SH-SY5Y (cell line): ENCODE data around the gene PGM3.

ENCODE experiments used
- GATA2 ChIP-seq: IDR thresholded peaks from 2 replicates; pipeline ENCODE4 v1.6.1; 2011; ENCODE audit warnings: mild to moderate bottlenecking, low read depth, low read length
- GATA3 ChIP-seq: IDR thresholded peaks from 2 replicates; pipeline ENCODE4 v1.6.1; 2011; ENCODE audit warnings: low read depth, mild to moderate bottlenecking, low read length, moderate library complexity

Gene PGM3

GRCh38 chr6:83160167-83160566 is 32.9 kb downstream of the PGM3 start:
- TF ChIP-seq GATA3 (no peak), GATA2 (no peak)

DNA sequence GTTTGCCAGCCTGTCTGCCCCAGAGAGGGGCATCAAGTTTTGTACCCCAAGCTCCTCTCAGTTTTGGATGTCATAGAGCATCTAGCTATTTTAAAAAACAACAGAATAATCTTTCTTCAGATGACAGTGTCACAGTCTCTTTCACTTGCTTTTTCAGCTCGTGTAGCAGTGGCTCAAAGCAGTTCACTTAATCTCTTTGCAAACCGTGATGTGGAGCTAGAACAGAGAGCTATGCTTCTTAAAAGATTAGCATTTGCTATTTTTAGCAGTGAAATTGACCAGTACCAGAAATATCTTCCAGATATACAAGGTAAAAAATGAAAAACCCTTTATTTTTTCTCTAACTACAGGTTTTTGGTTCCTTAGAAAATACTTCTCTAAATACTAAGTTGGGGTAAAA is 37.3 kb downstream of the PGM3 start:
- TF ChIP-seq GATA3 (no peak), GATA2 (no peak)

DNA sequence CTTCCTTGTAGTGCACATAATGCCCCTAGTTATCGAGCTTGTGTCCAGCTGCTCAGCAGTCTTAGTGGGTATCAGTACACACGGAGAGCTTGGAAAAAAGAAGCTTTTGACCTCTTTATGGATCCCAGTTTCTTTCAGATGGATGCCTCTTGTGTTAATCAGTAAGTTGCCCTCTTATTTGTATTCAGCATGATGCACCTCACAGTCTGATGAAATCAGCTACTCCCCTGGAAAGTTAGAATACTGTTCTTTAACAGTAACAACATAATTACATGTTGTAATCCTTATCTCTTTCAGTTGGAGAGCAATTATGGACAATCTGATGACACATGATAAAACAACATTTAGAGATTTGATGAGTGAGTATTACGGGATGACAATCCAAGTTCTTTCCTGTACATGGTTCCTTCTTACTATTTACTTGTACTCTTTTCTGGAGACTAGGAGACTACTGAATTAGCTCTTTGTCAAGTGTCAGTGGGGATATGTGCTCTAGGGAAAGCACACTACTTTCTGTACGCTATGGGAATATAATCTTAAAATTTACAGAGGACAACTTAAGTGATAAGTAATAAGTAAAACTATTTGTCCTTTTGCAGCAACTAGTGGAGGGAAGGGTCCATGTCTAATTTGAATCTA is 39.1 kb downstream of the PGM3 start:
- TF ChIP-seq GATA3 (no peak), GATA2 (no peak)

GRCh38 chr6:83152913-83153312 is 40.2 kb downstream of the PGM3 start:
- TF ChIP-seq GATA3 (no peak), GATA2 (no peak)

DNA sequence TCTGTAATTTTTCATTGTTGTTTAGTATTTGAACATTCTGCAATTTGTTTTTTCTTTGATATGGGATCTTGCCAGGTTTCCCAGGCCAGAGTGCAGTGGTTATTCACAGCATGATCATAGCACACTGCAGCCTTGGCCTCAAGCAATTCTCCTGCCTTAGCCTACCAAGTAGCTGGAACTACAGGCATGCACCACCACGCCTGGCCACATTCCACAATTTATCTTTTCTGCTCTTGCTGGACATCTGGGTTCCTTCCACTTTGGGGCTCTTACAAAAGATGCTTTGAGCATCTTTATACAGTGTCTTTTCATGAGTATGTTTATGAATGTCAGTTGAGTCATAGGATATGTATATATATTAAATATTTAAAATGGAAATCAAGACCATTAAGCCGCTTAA is 42.0 kb downstream of the PGM3 start:
- no peak for TF ChIP-seq GATA3
- TF ChIP-seq GATA2, result no peak

DNA sequence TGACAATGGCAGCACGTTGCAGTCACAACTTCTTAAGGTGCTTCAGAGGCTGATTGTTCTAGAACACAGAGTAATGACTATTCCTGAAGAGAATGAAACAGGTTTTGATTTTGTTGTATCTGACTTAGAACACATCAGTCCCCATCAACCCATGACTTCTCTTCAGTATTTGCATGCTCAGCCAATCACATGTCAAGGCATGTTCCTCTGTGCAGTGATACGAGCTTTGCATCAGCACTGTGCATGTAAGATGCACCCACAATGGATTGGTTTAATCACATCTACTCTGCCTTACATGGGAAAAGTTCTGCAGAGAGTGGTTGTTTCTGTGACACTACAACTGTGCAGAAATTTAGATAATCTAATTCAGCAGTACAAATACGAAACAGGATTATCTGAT is 54.3 kb downstream of the PGM3 start:
- TF ChIP-seq GATA2 (no peak), GATA3 (no peak)

- TF ChIP-seq GATA3, result no peak
- TF ChIP-seq GATA2, result no peak
Observed at GRCh38 chr6:83138118-83138722, 54.8 kb downstream of the PGM3 start.

DNA sequence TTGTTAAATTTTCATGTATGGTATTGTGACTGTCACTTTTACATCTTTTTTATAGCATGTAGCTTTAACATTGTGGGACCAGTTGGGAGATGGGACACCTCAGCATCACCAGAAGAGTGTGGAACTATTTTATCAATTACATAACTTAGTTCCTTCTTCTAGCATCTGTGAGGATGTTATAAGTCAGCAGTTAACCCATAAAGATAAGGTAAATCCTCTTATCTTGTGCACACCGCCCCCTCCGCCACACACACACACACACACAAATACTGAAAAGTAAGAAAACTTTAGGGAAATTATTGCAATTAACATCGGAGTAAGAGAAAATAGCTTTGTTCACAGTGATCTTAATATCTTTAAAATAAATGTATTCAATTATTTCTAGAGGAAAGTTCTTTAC is 60.9 kb downstream of the PGM3 start:
- TF ChIP-seq GATA2, result no peak
- no peak for TF ChIP-seq GATA3

DNA sequence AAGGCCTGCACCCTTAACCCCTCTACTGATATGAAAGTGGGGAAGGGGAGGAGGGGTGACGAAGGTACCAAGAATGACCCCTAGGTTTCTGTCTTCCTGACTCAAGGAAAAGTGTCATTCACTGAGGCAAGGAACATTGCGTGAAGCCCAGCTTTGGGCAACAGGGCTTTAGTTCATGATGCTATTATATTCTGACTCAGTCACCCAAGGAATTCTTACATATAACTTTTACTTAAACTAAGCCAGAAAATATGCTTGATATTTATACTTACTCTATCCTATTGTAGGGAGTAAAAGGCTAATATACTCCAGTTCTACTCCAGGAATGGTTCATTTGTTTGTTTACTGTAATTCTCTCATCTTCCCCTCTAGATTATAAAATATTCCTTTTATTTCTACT is 65.1 kb downstream of the PGM3 start:
- TF ChIP-seq GATA2, result no peak
- TF ChIP-seq GATA3, result no peak

DNA sequence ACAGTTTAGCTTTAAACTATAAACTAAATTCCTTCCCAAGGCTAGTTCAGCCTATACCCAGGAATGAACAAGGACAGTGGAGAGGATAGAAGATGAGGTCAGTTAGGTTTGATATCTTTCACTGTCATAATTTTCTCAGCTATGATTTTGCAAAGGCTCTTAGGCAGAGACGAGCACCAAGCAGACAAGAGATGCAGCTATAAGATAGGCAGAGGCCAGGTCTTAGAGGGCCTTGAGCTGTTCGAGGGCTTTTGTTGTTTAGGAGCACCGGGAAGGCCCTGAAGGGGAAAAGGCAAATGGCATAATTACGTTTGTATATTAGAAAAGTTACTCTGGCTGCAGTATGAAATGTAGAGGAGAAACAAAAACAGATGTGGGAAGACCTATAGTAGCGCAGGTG is 65.8 kb downstream of the PGM3 start:
- TF ChIP-seq GATA3 (0 out of 2 replicates have a peak, but pooled peaks have one; percentile 29), GATA2 (peak; percentile 70)

GRCh38 chr6:83126807-83127206 is 66.3 kb downstream of the PGM3 start:
- TF ChIP-seq GATA3 (no peak), GATA2 (no peak)

DNA sequence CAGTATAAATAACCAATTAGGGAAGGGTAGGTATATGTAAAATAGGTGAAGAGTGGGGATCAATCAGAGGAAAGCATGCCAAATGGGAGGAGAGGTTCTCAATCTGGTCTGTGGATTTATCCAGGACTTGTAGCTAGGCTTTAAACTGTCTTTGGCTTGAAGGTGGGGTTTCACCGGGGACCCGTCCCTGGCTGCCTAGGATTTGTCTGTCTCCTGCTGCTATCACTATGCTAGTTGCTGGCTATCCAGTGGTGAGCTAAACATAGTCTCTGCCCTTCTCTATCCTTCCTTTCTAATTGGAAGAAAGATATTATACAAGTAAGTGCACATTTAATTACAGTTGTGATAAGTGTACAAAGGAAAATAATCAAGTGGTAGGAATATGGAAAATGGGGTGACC is 66.8 kb downstream of the PGM3 start:
- no peak for TF ChIP-seq GATA2
- no peak for TF ChIP-seq GATA3

DNA sequence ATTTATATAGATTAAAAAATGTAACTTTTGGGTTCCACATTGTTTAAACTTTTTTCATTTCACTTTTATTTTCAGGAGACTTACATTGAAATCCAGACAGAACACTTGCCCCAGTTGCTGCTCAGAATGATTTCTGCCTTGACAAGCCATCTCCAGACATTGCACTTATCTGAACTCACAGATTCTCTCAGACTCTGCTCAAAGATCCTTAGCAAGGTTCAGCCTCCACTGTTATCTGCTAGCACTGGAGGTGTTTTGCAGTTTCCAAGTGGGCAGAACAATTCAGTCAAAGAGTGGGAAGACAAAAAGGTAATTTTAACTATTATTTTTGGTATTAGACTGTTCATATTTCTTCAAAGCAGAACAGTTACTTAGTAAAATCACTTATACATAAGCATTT is 67.6 kb downstream of the PGM3 start:
- TF ChIP-seq GATA2, result no peak
- no peak for TF ChIP-seq GATA3

DNA sequence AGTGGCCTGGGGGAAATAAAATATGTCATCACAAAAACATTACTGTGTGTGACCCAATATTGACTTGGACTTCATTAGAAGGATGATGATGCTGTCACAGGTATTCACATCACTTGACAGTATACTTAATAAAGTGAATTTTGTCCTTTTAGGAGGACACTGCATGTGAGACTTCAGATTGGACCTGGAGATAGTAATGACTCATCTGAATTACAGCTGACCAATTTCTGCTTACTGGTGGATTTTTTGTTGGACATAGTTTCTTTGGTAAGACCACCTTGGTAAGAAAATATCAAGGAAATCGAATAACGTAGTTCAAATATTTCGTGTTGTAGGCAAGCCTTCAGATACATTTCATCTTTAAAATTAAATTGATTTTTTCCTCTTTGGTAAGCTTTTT is 68.5 kb downstream of the PGM3 start:
- TF ChIP-seq GATA2 (no peak), GATA3 (no peak)

DNA sequence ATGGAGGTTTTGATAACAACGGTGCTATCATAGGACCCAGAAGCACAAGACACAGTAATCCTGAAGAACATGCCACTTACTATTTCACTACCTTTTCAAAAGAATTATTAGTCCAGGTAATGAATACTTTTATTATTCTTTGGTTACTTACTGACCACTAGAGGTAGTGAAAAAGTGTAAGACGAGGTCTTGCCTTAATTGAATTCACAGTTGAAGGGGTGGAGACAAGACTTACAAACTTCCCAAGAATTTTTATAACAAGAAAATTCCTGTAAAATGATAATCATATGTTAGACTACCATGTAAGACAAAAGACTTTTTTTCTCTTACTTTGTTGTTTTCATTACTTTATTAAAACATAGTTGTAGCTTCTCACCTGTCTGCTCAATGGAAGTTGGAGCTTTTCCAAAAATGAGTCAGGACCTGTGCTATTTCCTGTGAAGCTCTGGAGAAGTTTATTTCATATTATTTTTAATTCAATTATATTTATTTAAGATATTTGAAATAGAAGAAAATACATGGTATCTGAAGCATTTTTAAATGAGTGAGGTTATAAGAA is 73.2 kb downstream of the PGM3 start:
- no peak for TF ChIP-seq GATA3
- TF ChIP-seq GATA2, result no peak

GRCh38 chr6:83117802-83118201 is 75.3 kb downstream of the PGM3 start:
- TF ChIP-seq GATA3, result no peak
- TF ChIP-seq GATA2, result no peak
